GM11168 (cell line): ENCODE data around the gene MATN1.

Source experiments
- in situ Hi-C: fragments of 300-500 bp; cut with MboI; formaldehyde crosslinking; loops from one replicate; pipeline ENCODE4 v1.12.0; 2022; ENCODE audit warnings: low sequenced_read_pairs; ENCODE audit not compliant: unreplicated experiment

MATN1 gene

GRCh38 chr1:30734106-30734505 is 10.7 kb upstream of the MATN1 start:
- in situ Hi-C loops = no loop called here

- in situ Hi-C loops = no loop called here
Measured at GRCh38 chr1:30733493-30733892, 10.1 kb upstream of the MATN1 start.

GRCh38 chr1:30732277-30732996 is 9.1 kb upstream of the MATN1 start:
- in situ Hi-C loops = no loop called here

- in situ Hi-C loops = no loop called here
Measured at GRCh38 chr1:30731806-30732276, 8.5 kb upstream of the MATN1 start.

DNA sequence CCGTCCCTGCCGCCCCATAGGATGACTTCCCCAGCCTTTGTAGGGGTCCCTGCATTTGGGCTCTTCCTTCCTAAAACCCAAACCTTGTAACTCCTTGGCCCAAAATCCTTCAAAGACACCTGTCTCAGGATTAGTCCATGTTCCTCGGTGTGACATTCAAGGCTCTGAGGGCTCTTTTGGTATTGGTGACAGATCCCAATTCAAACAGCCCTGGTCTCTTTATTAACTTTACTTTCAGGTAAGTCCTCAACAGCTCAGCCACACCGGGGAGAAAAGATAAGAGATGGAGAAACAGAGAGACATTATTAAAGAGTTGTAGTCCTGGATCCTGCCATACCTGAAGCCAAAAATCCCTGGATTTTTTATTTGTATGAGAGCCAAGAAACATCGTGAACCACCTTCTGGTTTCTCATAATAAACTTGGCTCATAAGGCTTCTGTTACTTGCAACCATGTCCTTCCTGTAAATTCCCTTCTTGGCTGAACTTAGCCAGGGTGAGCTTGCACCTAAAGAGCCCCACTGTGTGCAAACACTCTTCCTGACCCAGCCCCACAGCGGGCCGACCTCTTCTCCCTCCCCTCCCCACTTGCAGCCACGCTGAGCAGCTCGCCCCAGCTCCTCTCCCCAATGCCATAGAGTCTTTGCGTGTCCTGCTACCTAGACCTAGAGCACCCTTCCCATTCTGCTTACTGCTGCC is 7.9 kb upstream of the MATN1 start:
- in situ Hi-C loops = no loop called here

DNA sequence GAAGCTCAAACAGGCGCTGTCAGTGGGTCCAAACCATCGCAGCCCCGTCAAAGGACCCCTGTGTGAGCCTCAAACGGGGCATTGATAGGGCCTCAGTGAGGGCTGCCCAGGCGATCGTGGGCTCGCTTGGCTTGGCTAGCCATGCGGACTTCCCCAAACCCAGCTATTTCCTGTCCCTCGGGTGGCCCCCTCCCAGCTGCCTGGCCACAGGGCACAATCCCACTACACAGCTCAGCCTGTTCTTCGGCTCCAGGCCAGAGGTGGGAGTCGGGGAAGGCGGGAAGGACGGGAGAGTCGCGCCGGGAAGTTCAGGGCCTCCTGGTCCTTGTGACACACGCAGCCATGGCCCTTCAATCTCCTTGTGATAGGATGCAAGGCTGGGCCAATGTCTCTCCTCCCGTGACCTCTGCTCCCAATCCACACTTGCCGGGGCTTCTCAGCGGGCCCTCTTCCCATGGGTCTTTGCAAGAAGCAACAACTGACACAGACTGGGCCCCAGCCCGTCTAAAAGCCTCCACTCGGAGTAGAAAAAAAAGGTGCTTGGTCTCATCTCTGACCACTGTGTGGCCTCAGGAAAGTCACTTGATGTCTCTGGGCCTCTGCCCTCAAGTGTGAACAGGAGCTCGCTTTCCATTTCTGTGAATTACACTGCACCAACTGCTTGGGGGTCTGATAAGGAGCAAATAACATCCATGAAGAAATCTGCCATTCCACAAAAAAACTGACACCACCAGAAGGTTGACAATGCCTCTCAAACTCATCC is 7.1 kb upstream of the MATN1 start:
- in situ Hi-C loops = no loop called here

DNA sequence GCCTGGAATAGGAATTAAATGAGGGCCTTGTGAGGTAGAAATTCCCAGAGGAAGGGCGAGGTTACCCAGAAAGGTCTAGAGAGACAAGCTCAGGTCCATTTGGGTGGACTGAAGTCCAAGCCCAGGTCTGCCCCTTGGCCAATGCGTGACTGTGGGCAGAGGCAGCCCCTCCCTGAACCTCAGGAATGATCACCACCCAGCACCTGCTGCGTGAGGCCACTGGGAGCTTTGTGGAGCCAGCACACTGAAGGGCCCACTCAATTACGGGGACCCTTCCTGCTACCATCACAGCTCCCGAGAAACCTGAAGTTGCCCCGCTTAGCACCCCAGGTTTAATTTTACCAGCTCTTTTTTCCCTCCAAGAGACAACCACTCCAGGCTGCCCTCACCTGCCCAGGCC is 6.5 kb upstream of the MATN1 start:
- in situ Hi-C loops = loop anchor here (10.0 kb wide), 1 partner anchor 185 kb away; no protein-coding TSS in a partner anchor

- in situ Hi-C loops = loop anchor here (10.0 kb wide), 1 partner anchor 186 kb away; no protein-coding TSS in a partner anchor
Measured at GRCh38 chr1:30728832-30729638, 5.7 kb upstream of the MATN1 start.

- in situ Hi-C loops = loop anchor here (10.0 kb wide), 1 partner anchor 186 kb away; no protein-coding TSS in a partner anchor
Measured at GRCh38 chr1:30728340-30728739, 5.0 kb upstream of the MATN1 start.

- in situ Hi-C loops = loop anchor here (10.0 kb wide), 1 partner anchor 187 kb away; no protein-coding TSS in a partner anchor
Measured at GRCh38 chr1:30727824-30728223, 4.4 kb upstream of the MATN1 start.

GRCh38 chr1:30726773-30727684 is 3.6 kb upstream of the MATN1 start:
- in situ Hi-C loops = loop anchor here (10.0 kb wide), 1 partner anchor 188 kb away; no protein-coding TSS in a partner anchor

DNA sequence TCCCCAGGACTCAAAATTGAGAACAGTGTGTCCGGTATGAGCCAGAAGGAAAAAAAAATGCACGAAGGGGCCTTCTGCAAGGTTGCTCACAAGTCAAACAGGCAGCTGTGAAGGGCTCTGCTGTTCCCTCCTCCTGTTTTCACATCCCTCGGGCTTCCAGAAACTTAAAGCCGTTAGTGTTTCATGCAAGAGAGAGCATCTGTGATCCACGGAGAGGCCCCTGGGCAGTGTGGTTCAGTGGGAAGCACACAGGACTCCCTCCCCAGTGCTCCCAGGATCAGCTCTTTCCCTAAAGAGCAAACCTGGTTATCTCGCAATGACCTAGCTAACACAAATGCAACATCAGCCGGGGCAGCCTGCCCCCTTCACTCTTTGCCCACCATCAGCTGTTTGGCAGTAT is 2.9 kb upstream of the MATN1 start:
- in situ Hi-C loops = loop anchor here (10.0 kb wide), 1 partner anchor 189 kb away; no protein-coding TSS in a partner anchor

DNA sequence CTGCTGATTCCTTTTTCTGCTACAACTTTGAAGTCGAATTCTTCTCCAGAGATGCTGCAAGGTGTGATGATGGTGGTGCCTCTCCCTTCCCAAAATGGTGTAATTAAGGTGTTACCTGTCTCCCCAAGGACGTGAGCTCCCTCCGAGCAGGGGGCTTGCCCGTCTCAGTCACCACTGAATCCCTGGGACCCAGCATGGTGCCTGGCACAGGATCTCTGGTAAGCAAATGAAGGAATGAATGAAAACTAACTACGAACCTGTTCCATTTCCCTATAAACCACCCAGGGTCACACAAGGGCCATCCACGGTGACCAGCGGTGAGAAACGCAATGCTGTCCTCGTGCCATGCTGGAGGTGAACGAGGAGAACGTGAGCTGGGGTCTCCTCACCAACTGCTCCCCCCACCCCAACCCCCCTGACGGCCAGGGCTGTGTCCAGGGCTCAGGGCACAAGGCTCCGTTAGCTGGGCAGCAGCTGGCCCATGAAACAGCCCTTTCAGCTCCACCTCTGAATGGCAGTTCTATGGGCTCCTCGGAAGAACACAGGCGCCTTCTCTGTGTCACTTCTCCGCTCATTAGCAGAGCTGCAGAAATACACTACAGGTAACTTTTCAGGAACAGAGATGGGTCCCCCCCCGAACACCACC is 2.2 kb upstream of the MATN1 start:
- in situ Hi-C loops = loop anchor here (10.0 kb wide), 1 partner anchor 189 kb away; no protein-coding TSS in a partner anchor

DNA sequence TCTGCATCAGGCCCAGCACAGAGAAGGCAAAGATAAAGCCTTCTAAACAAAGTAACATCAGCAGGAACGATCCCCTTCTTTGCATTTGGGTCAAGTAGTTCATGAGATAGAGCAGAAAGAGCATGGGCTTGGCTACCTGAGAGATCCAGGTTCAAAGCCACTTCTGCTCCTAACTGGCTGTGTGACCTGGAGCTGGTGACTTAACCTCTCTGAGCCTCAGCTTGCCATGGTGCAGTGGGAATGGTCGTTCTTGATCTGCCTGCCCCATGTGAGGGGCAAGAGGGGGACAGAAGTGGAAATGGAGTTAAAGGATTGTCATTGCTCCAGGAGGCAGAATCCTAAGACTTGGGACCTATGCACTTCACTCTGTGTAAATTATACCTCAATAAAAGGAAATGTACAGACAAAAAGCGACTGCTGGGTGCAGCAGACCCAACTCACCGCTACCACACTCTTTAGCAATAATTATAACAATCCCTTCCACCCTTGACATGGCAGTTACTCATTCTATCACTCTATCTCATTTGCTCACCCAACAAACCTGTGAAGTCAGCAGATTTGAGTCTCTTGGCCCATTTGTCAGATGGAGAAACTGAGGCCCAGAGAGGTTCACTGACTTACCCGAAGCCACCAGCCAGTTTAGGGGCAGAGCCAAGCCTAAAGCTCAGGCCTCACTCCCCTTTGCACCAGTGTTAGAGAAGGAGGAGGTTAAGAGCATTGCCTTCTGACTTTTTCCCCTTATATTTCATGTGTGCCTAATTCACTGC is 1.5 kb upstream of the MATN1 start:
- in situ Hi-C loops = loop anchor here (5.0 to 10.0 kb wide), 2 partner anchors 52 to 190 kb away; no protein-coding TSS in a partner anchor

DNA sequence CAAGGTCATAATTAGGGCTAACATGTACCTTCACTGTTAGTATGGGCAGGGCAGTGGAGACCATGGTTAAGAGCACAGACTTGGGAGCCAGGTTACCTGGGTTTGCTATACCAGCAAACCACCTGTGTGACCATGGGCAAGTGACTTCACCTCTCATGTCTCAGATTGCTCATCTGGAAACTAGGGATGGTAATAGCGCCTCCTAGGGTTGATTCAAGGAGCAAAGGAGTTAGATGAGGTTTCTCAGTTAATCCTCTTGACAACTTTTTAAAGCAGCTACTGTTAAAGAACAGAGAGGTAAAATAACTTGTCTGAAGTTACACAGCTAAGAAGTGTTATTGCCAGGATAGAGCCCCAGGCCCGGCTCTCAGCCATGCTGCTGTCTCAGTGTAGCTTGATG is 790 bp upstream of the MATN1 start:
- in situ Hi-C loops = loop anchor here (5.0 to 10.0 kb wide), 2 partner anchors 53 to 191 kb away; no protein-coding TSS in a partner anchor

DNA sequence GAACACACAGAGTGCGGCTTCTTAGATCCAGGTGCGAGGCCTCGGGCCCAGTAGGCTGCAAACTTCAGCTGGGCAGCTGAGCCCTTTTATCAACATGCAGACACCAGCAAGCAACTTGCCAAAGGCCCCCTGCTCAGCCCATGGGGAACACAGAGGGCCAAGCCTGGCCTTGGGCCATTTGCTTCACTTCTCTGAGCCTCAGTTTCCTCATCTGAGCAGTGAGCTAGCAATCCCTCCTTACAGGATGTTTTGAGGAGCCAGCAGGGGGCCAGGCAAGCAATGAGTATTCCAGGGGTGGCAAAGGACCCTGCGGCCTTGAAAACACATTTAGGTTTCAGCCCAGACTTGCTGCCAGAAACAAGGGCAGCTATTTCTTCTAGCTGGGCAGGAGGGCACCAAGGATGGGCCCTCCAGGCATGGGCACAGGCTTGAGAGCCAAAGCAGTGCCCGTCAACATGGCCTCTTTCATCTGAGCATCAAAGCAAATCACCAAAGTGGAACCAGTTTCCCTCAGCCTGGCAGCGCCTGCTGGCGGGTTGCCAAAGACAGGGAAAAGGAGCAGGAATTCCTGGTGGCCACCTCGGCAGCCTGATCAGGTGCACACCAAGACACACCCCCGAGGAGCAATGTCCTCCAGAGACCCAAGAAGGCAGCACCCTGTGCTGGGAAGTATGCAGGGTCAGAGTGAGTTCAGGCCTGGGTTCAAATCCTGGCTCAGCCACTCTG is 1.4 kb downstream of the MATN1 start:
- in situ Hi-C loops = loop anchor here (5.0 to 10.0 kb wide), 2 partner anchors 55 to 193 kb away; no protein-coding TSS in a partner anchor
